Gastroesophageal sphincter (tissue), 4 donors: ENCODE data around the gene SYTL3. TPM values are rescaled to one million over a fixed set of nuclear protein-coding genes. Genes with fewer than 3 reads are reported as not detected.

ENCODE experiments used
- ATAC-seq: fragments of 150-250 bp; one replicate; pipeline ENCODE4 v1.9.1; 2016; ENCODE audit warnings: mild to moderate bottlenecking, moderate library complexity
- H3K27ac ChIP-seq, 4 donors: fragments of 200-600 bp; sonication (generic) in 3 of 4; 1 replicate in 3 of 4; 2 replicates in 1 of 4; pipeline ENCODE4 v1.5.1; 2016 to 2019
- H3K27me3 ChIP-seq: fragments of 200-600 bp; sonication (generic); one replicate; pipeline ENCODE4 v1.5.1; 2019
- H3K36me3 ChIP-seq, 2 donors: fragments of 200-600 bp; sonication (generic); one replicate each; pipeline ENCODE4 v1.5.1; 2019; ENCODE audit warnings: control low read depth in 1 of 2
- H3K4me1 ChIP-seq, 3 donors: fragments of 200-600 bp; sonication (generic); 1 replicate in 2 of 3; 2 replicates in 1 of 3; pipeline ENCODE4 v1.5.1; 2016 to 2019; ENCODE audit warnings: control low read depth in 2 of 3
- H3K4me3 ChIP-seq, 2 donors: fragments of 200-600 bp; sonication (generic); one replicate each; pipeline ENCODE4 v1.5.1; 2019; ENCODE audit warnings: mild to moderate bottlenecking in 1 of 2, moderate library complexity in 1 of 2
- H3K9me3 ChIP-seq, 3 donors: fragments of 200-600 bp; sonication (generic); one replicate each; pipeline ENCODE4 v1.5.1; 2017 to 2019; ENCODE audit warnings: control low read depth in 2 of 3
- CTCF ChIP-seq, 4 experiments: fragments of 200-600 bp in 2 of 4; fragments of 450-650 bp in 2 of 4; sonication (generic) in 1 of 4; IDR thresholded peaks; one replicate each; pipeline ENCODE4 v1.5.1; 2017 to 2019; ENCODE audit warnings: antibody characterized with exemption in 4 of 4, mild to moderate bottlenecking in 2 of 4, moderate library complexity in 2 of 4
- EP300 ChIP-seq: sonication (generic); formaldehyde crosslinking; IDR thresholded peaks from one replicate; pipeline ENCODE4 v1.6.1; 2017; ENCODE audit warnings: antibody characterized with exemption, mild to moderate bottlenecking
- POLR2A ChIP-seq, 2 donors: fragments of 450-650 bp; IDR thresholded peaks; one replicate each; pipeline ENCODE4 v1.6.1; 2017; ENCODE audit warnings: antibody characterized with exemption in 2 of 2, mild to moderate bottlenecking in 2 of 2, moderate library complexity in 1 of 2
- POLR2AphosphoS5 ChIP-seq: sonication (generic); formaldehyde crosslinking; IDR thresholded peaks from one replicate; pipeline ENCODE4 v1.6.1; 2017; ENCODE audit warnings: antibody characterized with exemption
- WGBS, 2 donors: methylation state at CpG; one replicate each; pipeline ENCODE4 v1.1.5; 2018; ENCODE audit warnings: low coverage in 1 of 2; 5-methylcytosine and 5-hydroxymethylcytosine counted together
- total RNA-seq, 4 donors: library from RNA; depleted of rRNA; stranded (reverse); fragments of >200 nt; gene quantifications; one replicate each; pipeline ENCODE4 v1.1.0, GENCODE V29; 2016

Gene SYTL3
- total RNA-seq, 4 donors from 2014 or later, result 1.9 to 5.9 (median 4.5) TPM

GRCh38 chr6:158621694-158622544 is 27.9 kb upstream of the SYTL3 start:
- no peaks in the 10 kb centered on the region for H3K4me1 ChIP-seq
- peaks cover 0 to 66% of the 10 kb centered on the region in 2 donors for H3K36me3 ChIP-seq
- H3K4me3 ChIP-seq, result no peak overlapping the region
- TF ChIP-seq EP300 (no peak), POLR2A (IDR thresholded peaks at IDR 0.05) (no peak), CTCF (IDR thresholded peaks at IDR 0.05) (no peak), POLR2AphosphoS5 (no peak)
- no peak for ATAC-seq
- H3K9me3 ChIP-seq, result no peaks in the 10 kb centered on the region
- no peaks in the 10 kb centered on the region for H3K27me3 ChIP-seq
- H3K27ac ChIP-seq, result no peak overlapping the region
- 87 to 90% methylated on average over 3 to 5 of the region's 25 CpGs for WGBS, 2 donors

GRCh38 chr6:158622545-158623190 is 27.2 kb upstream of the SYTL3 start:
- no peak for TF ChIP-seq POLR2AphosphoS5
- no peak for TF ChIP-seq EP300
- TF ChIP-seq POLR2A (IDR thresholded peaks at IDR 0.05), result no peak
- TF ChIP-seq CTCF (IDR thresholded peaks at IDR 0.05), result no peak
- Histone ChIP-seq H3K27me3 (no peaks in the 10 kb centered on the region), H3K36me3 (peaks cover 0 to 73% of the 10 kb centered on the region in 2 donors), H3K4me3 (no peak overlapping the region), H3K9me3 (no peaks in the 10 kb centered on the region), H3K27ac (no peak overlapping the region), H3K4me1 (no peaks in the 10 kb centered on the region)
- 82 to 100% methylated on average over 1 to 10 of the region's 10 CpGs for WGBS, 2 donors
- ATAC-seq, result no peak

- 91 to 95% methylated on average over 5 to 12 of the region's 25 CpGs for WGBS, 2 donors
- H3K27ac ChIP-seq, result no peak overlapping the region
- H3K36me3 ChIP-seq, result peaks cover 0 to 92% of the 10 kb centered on the region in 2 donors
- ATAC-seq, result no peak
- no peaks in the 10 kb centered on the region for H3K9me3 ChIP-seq
- no peak overlapping the region for H3K4me3 ChIP-seq
- no peaks in the 10 kb centered on the region for H3K27me3 ChIP-seq
- H3K4me1 ChIP-seq, result no peaks in the 10 kb centered on the region
- TF ChIP-seq CTCF (IDR thresholded peaks at IDR 0.05) (no peak), POLR2A (IDR thresholded peaks at IDR 0.05) (no peak)
Measured at GRCh38 chr6:158624684-158625682, 24.9 kb upstream of the SYTL3 start.

GRCh38 chr6:158625881-158626305 is 24.0 kb upstream of the SYTL3 start:
- TF ChIP-seq POLR2AphosphoS5 (no peak), POLR2A (IDR thresholded peaks at IDR 0.05) (no peak), EP300 (no peak), CTCF (IDR thresholded peaks at IDR 0.05) (no peak)
- peaks cover 0 to 86% of the 10 kb centered on the region in 2 donors for H3K36me3 ChIP-seq
- 88 to 100% methylated on average over 2 to 7 of the region's 15 CpGs for WGBS, 2 donors
- ATAC-seq, result no peak
- no peaks in the 10 kb centered on the region for H3K27me3 ChIP-seq
- H3K4me1 ChIP-seq, result peaks cover 0 to 4% (median 3%) of the 10 kb centered on the region in 3 donors
- no peak overlapping the region for H3K4me3 ChIP-seq
- no peak overlapping the region for H3K27ac ChIP-seq
- no peaks in the 10 kb centered on the region for H3K9me3 ChIP-seq
